ENCODE measurements around the gene MICOS13.

MICOS13 gene

DNA sequence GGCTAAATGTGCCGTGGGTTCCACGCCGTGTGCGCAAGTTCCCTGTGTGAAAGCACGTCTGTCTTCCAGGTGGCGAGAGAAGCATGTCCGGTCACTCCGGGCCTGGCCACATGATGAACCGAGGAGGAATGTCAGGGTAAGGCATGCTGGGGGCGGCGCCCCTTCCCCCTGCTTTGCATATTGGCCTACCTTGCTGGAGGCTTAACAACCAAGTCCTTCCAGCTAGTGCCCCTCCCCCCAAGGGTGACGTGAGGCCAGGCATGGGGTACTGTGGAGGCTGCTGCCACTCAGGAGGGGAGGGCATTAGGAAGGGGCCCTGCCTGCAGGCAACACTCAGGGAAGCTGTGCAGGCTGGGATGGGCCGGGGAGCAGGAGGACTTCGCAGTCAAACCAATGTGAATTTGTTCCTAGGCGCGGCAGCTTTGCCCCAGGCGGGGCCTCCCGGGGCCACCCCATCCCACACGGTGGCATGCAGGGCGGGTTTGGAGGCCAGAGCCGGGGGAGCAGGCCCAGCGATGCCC is 12.5 kb downstream of the MICOS13 start:
- no peak for DNase-seq (ENCODE audit: low read depth in 2 of 2, low spot score in 1 of 2)

DNA sequence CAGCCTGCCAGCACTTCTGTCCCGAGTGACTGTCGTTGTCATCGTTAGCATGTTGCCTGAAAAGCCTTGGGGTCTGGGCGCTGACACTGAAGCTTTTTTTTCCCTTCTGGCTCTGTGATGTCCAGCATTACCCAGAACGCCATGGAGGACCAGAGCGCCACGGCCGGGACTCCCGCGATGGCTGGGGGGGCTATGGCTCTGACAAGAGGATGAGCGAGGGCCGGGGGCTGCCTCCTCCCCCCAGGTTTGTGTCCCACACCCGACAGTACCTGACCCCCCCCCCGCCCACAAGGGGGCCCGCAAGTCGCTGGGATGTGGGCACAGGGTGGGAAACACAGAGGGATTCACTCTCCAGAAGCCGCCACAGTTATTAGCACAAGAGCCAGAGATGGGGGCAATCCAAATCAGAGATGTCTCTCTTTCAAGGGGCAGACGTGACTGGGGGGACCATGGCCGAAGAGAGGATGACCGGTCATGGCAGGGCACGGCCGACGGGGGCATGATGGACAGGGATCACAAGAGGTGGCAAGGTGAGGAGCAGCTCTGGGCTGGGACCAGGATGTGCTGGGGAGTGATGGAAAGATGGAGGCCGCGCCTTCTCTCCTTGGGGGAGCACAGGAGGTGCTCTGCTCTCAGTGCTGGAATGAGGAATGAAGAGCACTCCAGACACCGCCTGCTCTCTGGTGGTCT is 13.2 kb downstream of the MICOS13 start:
- DNase-seq (ENCODE audit: low read depth in 2 of 2, low spot score in 1 of 2), result no peak

DNA sequence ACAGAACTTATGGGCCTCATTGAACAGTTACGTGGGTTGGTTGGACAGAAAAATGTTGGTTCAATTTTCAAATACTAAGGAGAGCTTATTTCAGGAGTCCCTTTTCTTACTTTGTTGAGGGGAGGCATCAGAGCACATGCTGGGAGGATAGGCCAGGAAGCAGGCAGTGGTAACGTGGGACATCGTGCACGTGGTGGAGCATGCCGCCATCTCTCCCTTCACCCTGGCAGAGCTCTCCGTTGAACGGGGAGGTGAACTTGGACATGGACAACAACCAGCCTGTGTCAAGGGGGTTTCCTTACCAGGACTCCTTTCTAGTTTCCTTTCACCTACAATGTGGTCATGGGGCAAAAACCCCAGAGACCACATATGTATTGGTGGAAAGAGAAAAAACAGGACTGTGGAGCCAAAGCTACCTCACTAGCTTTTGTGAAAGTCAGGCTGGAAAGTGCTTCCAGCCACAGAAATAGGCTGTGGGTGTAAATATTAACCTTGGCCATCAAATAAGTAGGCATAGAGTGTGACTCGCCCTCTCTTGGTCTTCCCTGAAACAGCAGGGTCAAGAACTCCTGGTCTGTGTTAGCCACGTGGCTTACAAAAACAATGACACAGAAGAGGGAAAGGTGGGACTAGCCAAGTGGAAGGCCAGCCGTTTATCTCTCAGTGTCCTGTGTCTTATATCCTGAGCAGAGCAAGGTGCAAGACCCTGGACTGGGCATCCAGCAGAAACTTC is 14.4 kb downstream of the MICOS13 start:
- no peak for DNase-seq (ENCODE audit: low read depth in 2 of 2, low spot score in 1 of 2)

- no peak for DNase-seq (ENCODE audit: low read depth in 2 of 2, low spot score in 1 of 2)
These were observed 15.8 kb downstream of the MICOS13 start for GRCh38 chr19:5664515-5664914.

DNA sequence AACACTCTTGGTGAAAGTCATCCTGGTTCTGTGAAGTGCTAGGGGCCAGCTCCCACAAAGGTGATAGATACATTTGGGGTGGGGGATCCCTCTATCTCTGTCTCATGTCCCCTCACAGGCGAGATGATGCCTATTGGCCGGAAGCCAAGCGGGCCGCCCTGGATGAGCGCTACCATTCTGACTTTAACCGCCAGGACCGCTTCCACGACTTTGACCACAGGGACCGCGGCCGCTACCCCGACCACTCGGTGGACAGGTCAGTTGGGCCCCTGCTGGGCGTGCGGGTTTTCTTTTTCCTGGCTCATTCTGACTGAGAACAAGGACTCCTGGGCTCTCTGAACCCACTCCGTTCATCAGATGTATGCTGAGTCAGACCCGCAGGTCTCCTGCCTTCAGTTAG is 16.4 kb downstream of the MICOS13 start:
- DNase-seq (ENCODE audit: low read depth in 2 of 2, low spot score in 1 of 2), result no peak

DNA sequence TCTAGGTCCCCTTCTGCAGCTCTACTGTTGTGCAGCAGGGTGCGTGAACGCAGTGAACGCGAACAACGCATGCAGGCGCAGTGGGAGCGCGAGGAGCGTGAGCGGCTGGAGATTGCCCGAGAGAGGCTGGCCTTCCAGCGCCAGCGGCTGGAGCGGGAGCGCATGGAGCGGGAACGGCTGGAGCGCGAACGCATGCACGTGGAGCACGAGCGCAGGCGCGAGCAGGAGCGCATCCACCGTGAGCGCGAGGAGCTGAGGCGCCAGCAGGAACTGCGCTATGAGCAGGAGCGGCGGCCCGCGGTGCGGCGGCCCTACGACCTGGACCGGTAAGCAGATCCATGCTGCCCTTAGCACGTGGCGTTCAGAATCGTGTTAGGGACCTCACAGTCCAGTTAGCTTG is 18.8 kb downstream of the MICOS13 start:
- DNase-seq (ENCODE audit: low read depth in 2 of 2, low spot score in 1 of 2), result no peak

DNA sequence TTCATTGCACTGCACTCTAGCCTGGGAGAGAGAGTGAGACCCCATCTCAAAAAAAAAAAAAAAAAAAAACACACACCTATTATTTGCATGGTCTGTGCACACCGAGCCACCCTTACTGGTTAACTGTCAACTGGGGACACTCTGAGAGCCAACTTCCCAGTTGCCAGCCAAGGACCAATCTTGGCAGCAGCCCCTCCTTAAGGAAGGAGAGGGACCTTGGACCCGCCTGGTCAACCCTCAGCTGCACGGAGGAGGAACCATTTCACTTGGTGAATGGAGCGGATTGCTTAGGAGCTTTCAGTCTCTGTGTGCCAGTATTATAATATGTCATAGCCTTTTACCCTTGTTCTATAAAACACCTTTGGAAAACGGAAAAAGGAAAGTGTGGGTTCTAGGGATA is 24.9 kb downstream of the MICOS13 start:
- DNase-seq (ENCODE audit: low read depth in 2 of 2, low spot score in 1 of 2), result no peak

DNA sequence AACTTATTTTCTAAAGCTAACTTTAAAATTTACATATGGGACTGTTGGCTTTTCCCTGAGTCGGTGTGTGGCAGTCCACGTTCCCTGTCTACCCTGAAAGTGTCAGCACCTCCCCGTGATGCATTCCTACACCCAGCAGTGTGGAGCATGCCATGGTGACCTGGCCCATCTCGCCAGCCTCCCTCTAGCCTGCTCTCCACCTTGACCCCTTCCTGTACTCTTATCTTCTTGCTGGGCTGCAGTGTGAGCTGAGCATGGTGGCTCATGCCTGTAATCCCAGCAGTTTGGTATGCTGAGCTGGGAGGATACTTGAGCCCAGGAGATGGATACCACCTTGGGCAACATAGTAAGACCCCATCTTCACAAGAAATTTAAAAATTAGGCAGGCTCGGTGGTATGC is 25.4 kb downstream of the MICOS13 start:
- DNase-seq (ENCODE audit: low read depth in 2 of 2, low spot score in 1 of 2), result no peak

GRCh38 chr19:5652261-5652660 is 28.1 kb downstream of the MICOS13 start:
- no peak for DNase-seq (ENCODE audit: low read depth in 2 of 2, low spot score in 1 of 2)

DNA sequence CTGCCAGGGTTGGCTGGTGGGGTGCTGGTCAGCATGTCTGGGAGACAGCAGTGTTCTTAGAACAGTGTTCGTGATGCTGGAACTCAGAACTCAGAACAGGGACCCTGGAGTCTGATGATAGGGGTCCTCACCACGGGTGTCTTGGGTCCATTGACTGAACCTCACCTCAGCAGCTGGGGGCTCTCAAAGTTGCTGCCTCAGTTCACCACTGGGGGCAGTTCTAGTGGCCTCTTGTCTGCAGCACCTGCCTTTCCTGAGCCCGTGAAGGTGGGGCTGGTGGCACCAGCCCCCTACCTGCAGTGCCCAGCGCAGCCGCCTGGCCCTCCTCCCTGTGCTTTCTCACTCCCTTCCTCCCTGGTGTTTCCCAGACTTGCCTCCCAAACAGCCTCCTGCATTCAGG is 29.0 kb downstream of the MICOS13 start:
- no peak for DNase-seq (ENCODE audit: low read depth in 2 of 2, low spot score in 1 of 2)

DNA sequence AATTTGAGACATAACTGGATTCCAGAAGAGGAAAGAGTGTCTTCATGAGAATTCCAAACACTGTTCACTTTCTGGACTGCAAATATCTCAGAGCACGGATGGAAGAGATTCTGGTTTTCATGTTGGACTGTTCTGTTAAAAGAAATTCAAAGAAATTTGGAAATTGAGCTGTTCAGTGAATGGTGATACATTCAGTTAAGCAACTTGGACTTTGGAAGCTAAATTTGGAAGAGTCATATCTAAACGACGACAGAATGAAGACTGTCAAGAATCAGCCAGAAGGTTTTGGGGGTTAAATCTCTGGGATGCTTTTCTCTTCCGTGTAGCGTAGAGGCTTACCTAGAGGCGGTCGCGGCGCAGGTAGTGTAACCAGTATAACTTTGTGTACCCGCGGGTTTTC is 31.9 kb downstream of the MICOS13 start:
- no peak for DNase-seq (ENCODE audit: low read depth in 2 of 2, low spot score in 1 of 2)

- DNase-seq (ENCODE audit: low read depth in 2 of 2, low spot score in 1 of 2), result no peak
These were observed 33.6 kb downstream of the MICOS13 start for GRCh38 chr19:5646703-5647102.

DNA sequence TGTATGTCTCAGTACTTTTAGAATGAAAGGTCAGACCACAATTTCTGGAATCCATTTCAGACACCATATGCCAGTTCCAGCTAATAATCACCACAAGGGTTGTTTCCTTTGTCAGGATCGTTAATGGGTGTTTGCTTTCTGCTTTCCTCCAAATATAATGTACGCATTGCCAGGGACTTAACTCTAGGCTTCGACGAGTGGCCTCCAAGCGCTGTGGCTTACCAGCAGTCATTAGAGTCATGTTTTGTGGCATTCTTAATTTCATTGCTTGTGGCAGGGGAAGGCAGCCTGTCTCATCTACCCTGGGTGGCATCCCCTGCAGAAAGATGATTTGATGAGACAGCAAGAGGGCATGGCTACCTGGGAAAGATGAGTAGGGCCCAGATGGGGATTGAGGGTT is 34.9 kb downstream of the MICOS13 start:
- DNase-seq (ENCODE audit: low read depth in 2 of 2, low spot score in 1 of 2), result no peak

- no peak for DNase-seq (ENCODE audit: low read depth in 2 of 2, low spot score in 1 of 2)
These were observed 36.3 kb downstream of the MICOS13 start for GRCh38 chr19:5644037-5644436.

GRCh38 chr19:5643060-5643459 is 37.3 kb downstream of the MICOS13 start:
- DNase-seq (ENCODE audit: low read depth in 2 of 2, low spot score in 1 of 2), result no peak

GRCh38 chr19:5642204-5642603 is 38.1 kb downstream of the MICOS13 start:
- DNase-seq (ENCODE audit: low read depth in 2 of 2, low spot score in 1 of 2), result no peak

DNA sequence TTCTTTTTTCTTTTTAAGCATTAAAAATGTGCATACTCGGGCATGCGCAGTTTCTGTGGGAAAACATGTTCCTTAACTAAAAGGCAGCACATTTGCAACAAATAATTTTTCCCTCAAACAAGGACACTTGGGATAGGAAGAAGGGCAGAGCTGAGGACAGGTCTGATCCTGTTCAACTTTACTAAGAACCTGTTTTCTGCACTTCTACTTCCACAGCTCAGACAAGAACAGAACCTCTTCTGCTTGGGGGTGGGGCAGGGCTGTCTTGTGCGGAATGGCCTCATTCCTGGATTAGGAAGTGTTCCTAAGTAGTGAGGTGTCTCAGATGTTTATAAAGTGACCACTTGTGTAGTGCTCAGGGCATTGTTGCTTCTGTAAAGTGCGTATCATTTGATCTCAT is 39.1 kb downstream of the MICOS13 start:
- no peak for DNase-seq (ENCODE audit: low read depth in 2 of 2, low spot score in 1 of 2)

DNA sequence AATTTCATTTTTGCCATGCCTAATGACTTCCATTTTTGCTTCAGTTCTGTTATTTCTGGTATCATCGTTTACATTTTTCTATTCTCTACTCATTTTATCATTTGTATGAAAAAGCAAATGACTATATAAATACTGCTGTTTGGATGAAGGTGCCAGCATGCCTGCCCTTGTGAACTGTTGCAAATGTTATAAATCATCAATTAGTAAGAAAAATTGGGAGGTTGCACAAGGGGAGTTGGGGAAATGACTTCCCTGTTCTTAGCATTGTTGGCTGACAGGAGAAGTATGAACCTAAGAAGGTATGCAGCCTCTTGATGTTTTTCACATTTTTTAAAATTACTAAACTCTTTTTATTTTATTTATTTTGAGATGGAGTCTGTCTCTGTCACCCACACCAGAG is 42.3 kb downstream of the MICOS13 start:
- no peak for DNase-seq (ENCODE audit: low read depth in 2 of 2, low spot score in 1 of 2)

DNA sequence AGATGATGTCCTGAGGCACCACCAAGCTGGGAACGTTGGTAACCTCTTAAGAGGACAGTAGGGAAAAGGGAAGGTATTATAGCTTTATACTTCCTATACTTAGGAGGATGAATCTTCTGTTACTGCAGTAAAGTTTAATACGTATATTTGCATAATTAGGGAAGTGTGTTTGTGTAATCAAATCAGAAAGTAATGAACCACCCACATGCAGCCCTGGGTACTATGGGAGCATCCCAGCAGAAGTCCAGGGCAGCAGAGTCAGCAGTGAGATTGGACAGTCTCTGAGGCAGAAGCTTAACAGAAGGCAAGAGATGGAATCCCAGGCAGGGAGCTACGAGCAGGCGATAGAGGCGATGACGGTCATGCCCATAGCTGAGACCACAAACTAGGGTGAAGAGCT is 44.9 kb downstream of the MICOS13 start:
- DNase-seq (ENCODE audit: low read depth in 2 of 2, low spot score in 1 of 2), result no peak

DNA sequence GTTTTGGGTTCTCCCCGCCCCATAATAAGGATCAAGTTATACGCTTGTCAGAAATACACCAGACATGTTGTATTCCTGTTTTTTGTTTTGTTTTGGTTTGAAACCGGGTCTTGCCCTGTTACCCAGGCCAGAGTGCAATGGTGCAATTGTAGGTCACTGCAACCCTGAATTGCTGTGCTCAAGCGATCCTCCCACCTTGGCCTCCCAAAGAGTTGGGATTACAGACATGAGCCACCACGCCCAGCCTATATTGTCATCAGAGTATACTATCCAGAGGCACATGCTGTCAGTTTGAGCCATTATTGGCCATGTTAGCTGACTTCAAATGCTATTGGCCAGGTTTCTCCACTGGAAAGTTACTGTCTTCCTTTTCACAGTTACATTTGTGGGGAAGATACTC is 47.7 kb downstream of the MICOS13 start:
- DNase-seq (ENCODE audit: low read depth in 2 of 2, low spot score in 1 of 2), result no peak

GRCh38 chr19:5632241-5632612 is 48.1 kb downstream of the MICOS13 start:
- DNase-seq (ENCODE audit: low read depth in 2 of 2, low spot score in 1 of 2), result no peak

GRCh38 chr19:5631567-5632240 is 48.6 kb downstream of the MICOS13 start:
- no peak for DNase-seq (ENCODE audit: low read depth in 2 of 2, low spot score in 1 of 2)
